GM10847 (cell line): ENCODE results near the gene FRS3.

Experiments used
- POLR2A ChIP-seq: IDR thresholded peaks from 2 replicates; pipeline ENCODE4 v1.6.1; 2011; ENCODE audit not compliant: insufficient read length; ENCODE audit errors: extremely low read depth

Gene FRS3, protein sequence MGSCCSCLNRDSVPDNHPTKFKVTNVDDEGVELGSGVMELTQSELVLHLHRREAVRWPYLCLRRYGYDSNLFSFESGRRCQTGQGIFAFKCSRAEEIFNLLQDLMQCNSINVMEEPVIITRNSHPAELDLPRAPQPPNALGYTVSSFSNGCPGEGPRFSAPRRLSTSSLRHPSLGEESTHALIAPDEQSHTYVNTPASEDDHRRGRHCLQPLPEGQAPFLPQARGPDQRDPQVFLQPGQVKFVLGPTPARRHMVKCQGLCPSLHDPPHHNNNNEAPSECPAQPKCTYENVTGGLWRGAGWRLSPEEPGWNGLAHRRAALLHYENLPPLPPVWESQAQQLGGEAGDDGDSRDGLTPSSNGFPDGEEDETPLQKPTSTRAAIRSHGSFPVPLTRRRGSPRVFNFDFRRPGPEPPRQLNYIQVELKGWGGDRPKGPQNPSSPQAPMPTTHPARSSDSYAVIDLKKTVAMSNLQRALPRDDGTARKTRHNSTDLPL

DNA sequence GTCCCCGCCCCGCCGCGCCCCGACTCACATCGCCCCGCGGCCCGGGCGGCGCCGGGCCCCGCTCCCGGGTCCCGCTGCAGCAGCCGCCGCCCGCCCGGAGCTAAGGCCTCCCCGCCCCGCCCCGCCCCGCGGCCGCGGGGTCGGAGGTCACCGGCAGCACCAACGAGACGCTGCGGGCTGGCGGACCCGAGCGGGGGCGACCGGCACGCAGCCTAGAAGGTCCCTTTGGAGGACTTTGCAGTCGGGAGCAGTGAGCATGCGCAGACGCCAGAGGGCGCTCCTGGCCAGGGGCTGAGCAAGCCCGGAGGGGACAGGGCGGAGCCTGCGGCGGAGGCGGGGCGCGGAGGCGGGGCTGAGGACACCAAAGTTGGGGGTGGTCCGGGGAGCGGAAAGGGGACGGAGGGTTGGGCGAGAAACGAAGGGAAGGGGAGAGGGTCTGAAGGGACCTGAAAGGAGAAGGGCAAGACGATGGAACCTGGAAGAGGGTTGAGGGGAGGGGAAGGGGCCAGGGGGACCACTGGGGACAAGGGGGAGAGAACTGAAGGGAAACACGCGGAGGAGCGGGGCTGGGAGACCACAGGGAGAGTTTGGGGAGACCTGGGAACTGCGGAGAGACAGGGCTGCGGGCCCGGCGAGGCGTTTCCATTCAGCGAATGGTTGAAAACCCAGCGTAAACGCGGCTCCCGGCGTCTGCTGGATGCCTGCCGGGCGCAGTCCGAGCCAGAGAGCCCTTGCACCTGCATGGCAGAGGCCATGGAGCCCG lies at the start of gene FRS3:
Gene FRS3 (minus strand): TSS at position 113 of the 763 bp plus-strand sequence. CDS start 2,913 bp downstream, outside the sequence.
- peak; percentile 39 for TF ChIP-seq POLR2A

DNA sequence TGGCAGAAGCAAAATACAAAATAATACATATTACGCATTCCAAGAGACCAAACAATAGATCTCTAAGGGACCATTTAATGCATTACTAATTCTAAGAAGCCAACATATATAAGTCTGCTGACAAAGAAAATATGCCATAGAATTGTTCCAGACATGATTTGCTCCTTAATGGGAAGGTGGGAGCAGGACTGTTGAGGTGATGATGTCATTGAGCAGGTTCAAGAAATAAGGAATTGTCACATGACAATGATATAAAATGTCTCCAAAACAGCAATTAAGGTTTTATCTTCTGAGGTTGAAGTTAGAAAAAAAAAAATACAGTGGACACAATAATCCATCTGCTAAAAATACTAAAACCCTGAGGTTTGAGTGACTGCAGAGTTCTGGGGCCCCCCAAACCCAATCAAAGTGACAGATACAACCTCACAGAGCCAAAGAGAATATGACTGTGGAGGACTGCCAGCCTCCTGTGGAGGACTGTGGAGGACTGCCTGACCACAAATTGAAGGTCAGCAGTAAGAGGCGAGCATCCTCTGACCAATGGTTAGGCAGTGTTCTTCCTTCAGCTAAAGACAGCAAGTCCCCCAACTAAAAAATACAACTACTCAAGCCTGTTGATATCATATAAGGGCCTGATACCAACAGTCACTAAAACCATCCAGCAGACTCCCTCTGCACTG lies 46.8 kb upstream of the FRS3 start:
- no peak for TF ChIP-seq POLR2A

DNA sequence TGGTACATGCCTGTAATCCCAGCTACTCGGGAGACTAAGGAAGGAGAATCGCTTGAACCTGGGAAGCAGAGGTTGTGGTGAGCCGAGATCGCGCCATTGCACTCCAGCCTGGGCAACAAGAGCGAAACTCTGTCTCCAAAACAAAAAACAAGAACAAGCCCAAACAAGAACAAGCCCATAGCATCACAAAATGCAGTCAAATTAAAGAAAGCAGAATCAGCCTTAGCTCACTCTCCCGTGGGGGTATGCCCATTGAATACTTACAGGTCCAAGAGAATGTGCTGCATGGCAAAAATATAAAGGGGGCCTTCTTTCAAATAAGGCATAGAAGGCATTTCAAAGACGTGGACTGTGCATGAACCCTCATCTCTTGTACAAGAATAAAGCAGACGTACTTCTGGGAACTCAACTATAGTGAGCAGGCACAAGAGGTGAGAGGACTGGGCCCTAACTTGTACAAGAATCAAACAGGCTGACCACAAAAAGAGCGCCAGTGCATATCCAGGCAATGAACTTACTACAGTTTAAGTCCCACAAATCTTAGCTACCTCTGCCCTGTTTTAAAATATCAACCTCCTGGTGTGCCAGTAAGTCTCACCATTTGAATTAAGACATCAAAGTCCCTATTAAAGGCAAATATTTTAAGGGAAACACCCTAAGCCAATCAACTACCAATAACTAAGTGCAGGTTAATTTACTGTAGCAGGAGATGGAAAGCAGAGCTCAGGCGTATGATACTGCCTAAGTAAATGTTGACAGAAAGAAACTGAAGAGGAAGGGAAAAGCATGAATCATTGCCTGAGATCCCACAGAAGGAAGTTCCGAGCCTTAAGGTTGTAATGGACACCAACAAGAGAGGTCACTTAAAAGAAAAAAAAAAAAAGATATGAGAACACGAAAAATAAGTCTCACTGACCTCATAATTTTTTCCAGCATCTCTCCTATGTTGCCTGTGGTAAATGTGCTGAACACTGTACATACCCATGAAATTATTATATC lies 45.2 kb upstream of the FRS3 start:
- TF ChIP-seq POLR2A, result no peak

DNA sequence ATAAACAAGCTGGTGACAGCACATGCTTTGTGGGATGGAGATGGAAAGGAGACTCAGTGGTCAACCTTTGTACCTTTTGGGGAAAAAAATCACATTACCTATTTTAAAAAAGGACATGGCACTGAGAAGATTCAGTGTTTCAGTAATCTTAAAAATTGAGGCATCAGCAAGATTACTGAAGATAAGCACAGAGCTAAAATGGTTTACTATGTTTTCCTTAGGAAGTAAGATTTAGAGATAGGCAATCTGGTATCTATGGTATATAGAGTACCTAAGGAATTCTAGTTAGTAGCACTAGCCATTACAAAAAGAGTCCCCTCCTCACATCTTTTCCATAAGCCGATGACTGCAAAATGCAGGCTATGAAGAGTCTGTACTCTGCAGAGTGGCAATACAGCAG lies 43.5 kb upstream of the FRS3 start:
- TF ChIP-seq POLR2A, result no peak

DNA sequence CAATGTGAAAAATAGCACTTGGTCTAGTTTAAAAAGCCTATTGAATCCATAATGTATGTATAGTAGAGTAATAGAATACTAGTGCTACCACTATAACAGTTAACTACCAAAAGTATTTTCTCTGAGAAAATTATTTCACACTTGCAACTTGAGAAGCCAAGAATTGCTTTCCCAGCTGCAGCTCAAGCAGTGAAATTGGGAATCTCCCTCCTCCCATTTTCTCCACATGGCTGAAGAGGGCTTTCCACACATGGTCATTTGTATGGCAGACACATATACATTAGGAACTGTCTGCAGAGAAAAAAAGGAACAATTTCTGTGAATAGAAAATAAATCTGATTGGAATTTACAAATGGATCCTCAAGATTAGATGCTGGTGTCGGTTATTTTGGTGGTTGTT lies 42.3 kb upstream of the FRS3 start:
- no peak for TF ChIP-seq POLR2A

DNA sequence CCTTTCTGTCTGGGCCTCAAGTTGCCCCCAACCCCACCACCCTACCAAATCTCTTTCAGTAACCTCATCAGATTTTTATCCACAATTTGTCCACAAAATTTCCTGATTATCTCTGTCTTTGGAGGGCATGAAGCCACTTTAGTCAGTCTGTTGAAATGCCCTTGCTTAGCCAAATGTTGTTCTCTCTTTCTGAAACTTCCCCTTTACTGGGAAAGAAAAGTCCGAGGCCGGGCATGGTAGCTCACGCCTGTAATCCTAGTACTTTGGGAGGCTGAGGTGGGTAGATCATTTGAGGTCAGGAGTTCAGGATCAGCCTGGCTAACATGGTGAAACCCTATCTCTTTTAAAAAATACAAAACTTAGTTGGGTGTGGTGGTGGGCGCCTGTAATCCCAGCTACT lies 41.6 kb upstream of the FRS3 start:
- TF ChIP-seq POLR2A, result no peak

DNA sequence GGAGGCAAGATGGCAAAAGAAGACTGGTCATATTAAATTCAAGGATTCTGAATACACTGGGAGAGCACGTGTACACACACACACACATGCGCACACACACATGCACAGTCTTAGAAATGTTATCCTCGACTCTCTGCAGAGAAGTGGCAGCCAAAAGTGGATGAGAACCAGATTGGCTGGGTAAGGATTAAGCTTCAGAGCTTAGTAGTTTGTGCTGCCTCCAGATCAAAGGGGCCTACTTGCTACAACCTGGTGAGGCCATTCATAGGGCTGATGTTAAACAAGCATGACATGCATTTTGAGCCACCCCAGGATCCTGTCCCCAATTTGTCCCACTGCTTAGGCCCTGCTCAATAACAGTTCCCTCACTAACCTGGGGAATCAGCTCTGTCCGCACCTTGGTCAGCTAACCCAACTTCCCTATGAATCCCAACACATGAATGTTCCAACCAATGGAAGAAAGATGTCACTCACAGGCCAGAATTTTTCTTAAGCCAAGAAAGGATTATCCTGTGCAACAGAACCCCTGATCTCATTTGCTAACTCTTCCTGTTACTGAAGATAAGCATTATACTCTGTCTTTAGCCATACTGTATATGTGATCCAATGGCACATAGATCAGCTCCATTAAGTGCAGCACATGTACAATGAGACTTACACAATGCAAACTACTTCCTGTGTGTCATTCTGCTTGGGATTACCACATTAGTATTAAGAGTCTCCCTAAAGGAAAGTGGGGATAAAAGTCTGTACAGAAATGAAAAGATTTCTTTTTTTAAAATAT lies 38.8 kb upstream of the FRS3 start:
- TF ChIP-seq POLR2A, result no peak

DNA sequence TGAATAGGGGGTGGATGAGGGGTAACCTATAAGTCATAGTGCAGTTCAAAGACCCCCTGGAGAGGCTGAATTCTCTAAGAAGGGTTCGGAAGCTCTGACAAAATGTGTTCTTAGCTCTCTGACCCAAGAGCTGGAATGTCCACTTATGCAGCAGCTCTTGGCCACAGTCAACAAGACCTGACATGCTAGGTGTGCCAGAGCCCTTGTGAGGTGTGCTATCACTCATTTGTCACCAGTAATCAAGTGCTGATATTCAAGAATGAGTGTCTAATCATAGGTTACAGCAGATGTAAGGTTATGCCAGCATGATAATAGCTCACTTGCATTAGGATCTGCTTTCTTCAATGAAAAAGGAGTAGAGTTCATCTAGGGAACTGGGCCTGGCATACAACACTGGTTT lies 35.9 kb upstream of the FRS3 start:
- TF ChIP-seq POLR2A, result no peak

DNA sequence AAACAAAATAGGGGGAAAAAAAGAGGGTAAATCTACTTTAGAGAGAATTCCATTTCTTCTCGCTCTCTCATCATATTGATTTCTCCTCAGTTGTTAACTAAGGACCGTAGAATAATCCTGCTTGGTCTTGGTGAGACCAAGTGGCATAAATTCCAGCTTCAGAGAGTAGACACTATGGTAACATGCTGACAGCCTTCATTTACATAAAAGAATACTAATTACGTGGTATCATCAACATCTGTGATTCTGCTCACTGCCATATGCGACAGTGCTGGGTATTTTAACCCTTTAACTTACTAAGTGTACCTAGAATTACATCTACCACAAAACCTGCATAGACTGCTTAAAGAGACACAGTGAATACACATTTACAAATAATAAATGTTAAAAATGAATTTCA lies 34.9 kb upstream of the FRS3 start:
- TF ChIP-seq POLR2A, result no peak

DNA sequence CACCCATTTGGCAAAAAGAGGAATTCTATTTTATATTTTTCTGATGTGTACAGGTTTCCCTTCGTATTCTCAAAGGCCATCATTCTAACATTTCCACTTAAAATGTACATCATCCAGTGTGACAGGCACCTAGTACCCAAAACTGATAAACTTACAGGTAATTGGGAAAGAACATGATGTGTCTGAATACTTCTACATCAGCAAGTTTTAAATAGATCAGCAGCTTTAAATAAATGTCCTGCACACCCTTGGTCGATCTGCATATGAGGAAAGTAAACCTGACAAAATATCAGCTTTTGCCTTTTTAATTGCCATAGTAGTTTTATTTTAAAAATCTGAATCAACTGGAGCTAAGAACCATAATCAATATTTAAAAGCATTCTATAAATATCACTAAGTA lies 34.3 kb upstream of the FRS3 start:
- no peak for TF ChIP-seq POLR2A

DNA sequence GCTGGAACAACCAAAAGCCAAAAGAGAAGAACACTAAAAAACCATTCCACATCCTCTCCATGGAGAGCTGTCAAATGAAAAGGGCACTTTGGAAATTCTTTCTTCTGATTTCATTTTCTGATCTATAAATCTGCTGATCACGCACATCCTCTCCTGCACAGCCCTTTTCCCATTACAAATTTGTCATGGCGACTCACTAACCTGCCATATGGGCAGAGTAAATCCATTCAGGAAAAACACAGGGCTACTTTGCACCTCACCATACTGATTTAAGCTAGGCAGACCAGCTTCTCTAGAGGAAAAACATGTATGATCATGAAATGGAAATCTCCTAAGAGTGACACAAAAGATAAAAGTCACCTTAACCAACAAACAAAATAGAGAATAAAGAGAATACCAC lies 33.8 kb upstream of the FRS3 start:
- no peak for TF ChIP-seq POLR2A

DNA sequence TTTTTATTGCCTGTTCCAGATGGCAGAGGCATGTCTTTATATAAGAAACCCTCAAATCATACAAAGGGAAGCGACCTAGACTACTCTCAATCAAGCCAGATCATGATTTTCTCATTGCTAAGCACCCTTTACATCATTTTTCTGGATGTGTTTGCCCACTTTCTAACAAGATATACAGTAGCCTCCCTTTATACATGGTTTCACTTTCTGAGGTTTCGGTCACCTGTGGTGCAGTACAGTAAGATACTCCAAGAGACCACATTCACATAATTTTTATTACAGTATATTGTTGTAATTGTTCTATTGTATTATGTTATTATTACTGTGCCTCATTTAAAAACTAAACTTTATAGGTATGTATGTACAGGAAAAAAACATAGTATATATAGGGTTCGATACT lies 31.4 kb upstream of the FRS3 start:
- no peak for TF ChIP-seq POLR2A

DNA sequence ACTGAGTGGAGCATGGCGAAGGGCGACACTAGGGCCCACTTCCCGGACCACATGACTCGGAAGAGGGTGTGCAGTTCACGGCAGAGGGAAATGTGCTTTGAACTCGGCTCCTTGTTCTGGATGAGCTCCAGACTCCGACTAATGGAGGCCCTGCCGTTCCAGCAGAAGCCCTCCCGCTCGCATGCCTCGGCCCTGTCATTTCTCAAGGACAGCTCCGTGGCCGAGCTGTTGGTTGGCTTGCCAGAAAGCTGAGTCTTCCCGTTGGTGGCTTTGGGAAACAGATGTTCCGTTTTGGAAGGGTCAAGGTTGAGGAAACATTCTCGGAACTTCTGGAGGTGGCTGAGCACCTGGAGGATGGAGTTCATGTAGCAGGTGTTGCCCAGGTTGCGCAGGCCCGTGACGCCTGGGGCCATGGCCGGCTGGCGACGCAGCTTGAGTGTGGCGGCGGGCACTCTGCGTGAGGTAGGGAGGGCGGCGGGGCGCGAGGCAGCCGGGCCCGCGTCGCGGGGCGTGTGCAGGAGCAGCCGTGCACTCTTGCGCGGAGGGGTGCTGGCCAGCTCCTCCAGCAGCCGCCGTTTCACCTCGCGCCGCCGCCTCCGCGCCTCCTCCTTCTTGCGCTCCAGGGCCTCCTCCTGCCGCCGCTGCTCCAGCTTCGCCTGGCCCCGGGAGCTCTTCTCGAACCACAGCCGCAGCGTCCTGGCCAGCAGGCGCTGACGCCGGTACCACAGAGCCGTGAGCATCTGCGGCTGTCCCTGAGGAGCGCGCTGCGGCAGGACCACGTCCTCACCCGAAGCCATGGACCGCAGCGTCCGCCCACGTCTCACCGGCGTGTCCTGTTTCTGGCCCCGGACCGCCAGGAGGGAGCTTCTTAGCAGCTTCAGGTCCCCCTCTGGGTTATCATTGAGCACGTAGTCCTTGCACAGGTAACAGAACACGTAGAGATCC lies 26.4 kb upstream of the FRS3 start:
- no peak for TF ChIP-seq POLR2A
